HG03095 (cell line): ENCODE measurements around the gene PRDM2.
"Not testable (repeated sequence)": the region's sequence is repeated elsewhere in the genome, so short reads cannot be mapped to it uniquely, and the experiment has no call there.

Source experiments
- ATAC-seq: cut with Tn5 transposase; IDR thresholded peaks from one replicate; pipeline ENCODE4 v1.9.1; 2021; ENCODE audit warnings: moderate library complexity; ENCODE audit not compliant: unreplicated experiment

The PRDM2 gene, protein sequence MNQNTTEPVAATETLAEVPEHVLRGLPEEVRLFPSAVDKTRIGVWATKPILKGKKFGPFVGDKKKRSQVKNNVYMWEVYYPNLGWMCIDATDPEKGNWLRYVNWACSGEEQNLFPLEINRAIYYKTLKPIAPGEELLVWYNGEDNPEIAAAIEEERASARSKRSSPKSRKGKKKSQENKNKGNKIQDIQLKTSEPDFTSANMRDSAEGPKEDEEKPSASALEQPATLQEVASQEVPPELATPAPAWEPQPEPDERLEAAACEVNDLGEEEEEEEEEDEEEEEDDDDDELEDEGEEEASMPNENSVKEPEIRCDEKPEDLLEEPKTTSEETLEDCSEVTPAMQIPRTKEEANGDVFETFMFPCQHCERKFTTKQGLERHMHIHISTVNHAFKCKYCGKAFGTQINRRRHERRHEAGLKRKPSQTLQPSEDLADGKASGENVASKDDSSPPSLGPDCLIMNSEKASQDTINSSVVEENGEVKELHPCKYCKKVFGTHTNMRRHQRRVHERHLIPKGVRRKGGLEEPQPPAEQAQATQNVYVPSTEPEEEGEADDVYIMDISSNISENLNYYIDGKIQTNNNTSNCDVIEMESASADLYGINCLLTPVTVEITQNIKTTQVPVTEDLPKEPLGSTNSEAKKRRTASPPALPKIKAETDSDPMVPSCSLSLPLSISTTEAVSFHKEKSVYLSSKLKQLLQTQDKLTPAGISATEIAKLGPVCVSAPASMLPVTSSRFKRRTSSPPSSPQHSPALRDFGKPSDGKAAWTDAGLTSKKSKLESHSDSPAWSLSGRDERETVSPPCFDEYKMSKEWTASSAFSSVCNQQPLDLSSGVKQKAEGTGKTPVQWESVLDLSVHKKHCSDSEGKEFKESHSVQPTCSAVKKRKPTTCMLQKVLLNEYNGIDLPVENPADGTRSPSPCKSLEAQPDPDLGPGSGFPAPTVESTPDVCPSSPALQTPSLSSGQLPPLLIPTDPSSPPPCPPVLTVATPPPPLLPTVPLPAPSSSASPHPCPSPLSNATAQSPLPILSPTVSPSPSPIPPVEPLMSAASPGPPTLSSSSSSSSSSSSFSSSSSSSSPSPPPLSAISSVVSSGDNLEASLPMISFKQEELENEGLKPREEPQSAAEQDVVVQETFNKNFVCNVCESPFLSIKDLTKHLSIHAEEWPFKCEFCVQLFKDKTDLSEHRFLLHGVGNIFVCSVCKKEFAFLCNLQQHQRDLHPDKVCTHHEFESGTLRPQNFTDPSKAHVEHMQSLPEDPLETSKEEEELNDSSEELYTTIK (N-terminal part only)

DNA sequence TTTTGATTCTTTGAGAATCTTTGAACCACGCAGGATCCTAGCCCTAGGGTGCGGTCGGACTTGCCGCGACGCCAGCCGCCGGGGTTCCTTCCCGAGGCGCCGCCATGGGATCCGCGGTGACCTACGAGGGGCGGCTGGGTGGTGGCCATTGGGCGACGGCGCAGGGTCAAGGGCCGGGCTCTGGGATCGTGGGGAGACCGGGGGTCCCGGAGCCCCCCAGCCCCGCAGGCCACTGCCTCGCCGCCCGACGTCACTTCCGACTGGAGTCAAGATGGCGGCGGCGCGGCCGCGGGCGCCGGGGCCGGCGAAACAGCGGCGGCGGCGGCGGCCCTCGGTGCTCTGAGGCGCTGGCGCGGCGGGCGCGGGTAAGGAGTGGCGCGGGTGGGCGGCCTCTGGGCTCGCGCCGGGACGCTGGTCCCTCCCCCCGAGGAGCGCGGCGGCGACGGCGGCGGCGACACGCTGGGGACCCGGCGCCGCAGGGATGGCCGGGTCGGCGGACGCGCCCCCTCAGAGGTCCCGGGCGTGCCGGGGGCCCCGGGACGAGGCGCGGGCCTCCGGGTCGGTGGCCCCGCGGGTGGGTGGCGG is at the start of gene PRDM2:
TSS of gene PRDM2 (plus strand) at position 253 of the 585 bp plus-strand sequence. CDS start 15,418 bp downstream, outside the sequence.
- peak; percentile 39 for ATAC-seq

GRCh38 chr1:13651279-13651678 is 48.7 kb upstream of the PRDM2 start:
- no peak for ATAC-seq

DNA sequence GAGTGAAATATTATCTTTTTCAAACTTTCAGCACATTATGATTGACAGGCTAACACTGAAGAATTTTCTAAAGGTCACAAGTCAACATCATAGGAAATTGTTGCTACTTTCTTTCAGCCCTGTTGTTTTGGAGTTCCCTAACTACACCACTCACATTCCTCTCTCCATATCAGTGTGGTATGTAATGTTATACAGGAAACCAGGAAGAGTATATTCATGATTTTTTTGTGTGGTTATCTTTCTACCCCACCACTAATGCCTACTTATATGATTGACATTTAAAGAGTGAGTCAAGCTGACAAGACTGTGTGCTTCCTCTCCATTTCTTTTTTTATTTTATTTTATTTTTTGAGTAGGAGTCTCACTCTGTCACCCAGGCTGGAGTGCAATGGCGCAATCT is 47.8 kb upstream of the PRDM2 start:
- no peak for ATAC-seq

DNA sequence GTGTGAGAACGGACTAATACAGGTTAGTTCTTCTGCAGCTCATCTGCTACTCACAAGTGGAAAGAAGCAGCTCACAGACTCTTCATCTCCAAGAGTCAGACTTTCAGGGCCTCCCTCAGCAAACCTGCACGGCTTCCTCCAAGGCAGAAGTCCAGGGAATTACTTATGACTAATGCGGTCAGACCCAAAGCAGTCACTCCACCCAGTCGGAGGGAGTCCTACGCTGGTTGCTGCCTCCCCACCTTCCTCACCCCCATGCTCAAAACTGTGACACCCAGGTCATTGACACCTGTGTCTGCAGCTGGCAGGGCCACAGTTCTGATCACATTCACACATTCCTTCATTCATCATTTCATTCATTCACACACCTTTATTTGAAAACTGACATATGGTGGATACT is 38.4 kb upstream of the PRDM2 start:
- no peak for ATAC-seq

DNA sequence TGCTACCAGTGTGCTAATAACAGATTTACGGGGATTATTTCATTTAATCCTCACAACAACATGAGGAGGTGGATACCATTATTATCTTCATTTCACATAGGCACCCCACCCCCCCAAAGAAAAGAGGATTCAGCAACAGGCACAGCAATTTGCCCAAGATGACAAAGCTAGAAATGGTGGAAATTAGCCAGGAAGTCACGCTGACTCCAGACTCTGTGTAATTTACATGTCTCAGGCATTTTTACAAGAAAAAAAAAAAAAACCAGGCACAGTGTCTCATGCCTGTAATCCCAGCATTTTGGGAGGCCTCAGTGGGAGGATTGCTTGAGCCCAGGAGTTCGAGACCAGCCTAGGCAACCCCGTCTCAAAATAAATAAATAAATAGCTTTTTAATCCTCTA is 37.5 kb upstream of the PRDM2 start:
- ATAC-seq, result no peak

DNA sequence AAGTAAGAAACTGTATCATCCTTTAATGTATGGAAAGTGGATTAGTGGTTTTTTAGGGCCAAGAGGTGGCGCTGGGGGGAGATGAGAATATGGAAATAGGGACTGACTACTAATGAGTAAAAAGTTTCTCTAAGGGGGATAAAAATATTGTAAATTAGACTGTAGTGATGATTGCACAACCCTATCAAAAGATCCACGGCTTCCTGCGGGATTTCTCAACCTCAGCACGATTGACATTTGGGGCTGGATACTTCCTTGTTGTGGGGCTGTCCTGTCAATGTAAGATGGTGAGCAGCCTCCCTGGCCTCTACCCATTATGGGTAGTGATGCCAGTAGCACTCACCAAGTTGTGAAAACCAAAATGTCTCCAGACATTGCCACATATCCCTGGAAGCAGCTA is 36.0 kb upstream of the PRDM2 start:
- ATAC-seq, result no peak

GRCh38 chr1:13664451-13664850 is 35.5 kb upstream of the PRDM2 start:
- no peak for ATAC-seq

DNA sequence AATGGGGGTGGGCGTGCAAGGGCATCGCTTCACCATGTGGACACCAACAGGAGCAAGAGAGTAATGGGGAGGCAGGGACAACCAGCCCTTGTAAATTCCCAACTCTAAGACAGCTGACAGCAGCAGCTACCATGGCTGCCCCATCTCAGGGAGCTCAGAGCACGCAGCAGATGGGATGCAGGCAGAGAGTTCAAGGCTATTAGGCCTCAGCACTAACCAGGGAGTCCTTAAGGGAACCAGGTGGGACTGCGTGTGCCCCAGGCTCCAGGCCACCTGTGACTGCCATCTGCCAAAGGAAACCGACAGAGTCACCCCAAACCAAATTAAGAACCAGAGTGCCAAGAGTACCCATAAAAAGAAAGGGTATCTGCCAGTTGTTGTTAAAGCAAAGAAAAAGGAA is 33.7 kb upstream of the PRDM2 start:
- no peak for ATAC-seq

- ATAC-seq, result no peak
Measured at GRCh38 chr1:13667691-13668090, 32.3 kb upstream of the PRDM2 start.

DNA sequence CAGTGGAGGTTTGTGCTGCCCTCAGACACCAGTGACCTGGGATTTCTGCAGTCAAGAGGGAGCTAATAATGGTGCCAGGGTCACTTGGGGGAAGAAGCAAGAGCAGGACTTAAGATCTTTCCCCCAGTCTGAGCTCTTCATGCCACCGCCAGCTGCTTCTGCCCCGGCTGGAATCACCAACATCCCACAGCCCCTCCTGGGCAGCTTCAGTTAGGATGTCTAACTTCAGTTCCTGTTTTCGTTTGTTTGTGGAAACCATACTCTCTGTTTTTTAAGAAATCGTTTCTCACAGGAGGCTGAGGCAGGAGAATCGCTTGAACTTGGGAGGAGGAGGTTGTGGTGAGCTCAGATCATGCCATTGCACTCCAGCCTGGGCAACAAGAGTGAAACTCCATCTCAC is 25.6 kb upstream of the PRDM2 start:
- ATAC-seq, result no peak

GRCh38 chr1:13675151-13675651 is 24.8 kb upstream of the PRDM2 start:
- ATAC-seq, result no peak

GRCh38 chr1:13677896-13678295 is 22.1 kb upstream of the PRDM2 start:
- no peak for ATAC-seq

DNA sequence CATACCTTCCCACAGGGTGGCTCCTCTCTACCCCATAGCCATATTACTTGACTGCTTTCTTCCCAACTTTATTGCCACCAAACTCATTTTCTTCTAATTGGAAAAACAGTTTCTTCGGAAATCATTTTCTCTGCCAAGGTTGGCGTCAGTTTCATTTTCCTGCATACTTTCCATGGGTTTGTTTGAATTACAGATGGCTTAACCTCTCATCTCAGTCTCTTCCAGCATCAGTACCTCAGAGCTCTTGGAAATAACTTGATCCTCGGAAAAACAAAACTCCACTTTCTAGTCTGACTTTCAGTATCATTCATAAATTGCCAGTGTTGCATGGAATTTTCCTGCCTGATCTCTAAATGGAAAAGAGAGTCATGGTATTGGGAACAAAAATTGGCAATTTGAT is 20.3 kb upstream of the PRDM2 start:
- ATAC-seq, result no peak

- not testable (repeated sequence) for ATAC-seq
Measured at GRCh38 chr1:13680609-13681008, 19.4 kb upstream of the PRDM2 start.

GRCh38 chr1:13681921-13682320 is 18.1 kb upstream of the PRDM2 start:
- ATAC-seq, result no peak

DNA sequence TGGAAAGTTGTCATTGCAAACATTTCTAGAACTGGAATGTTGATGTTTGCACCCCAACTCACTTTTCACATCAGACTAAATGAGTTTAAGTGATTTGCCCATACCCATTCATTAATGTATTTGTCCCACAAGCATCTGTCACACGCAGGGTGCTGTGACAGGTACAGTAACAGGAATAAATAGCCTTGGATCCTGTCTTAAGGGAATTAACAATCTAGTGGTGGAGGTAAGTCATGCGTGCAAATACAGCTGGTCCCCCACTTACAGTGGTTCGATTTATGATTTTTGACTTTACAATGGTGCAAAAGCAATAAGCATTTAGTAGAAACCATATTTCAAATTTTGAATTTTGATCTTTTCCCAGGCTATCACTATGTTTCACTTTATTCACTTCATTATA is 17.5 kb upstream of the PRDM2 start:
- ATAC-seq, result no peak

GRCh38 chr1:13683206-13683605 is 16.8 kb upstream of the PRDM2 start:
- ATAC-seq, result no peak

GRCh38 chr1:13687151-13687715 is 12.8 kb upstream of the PRDM2 start:
- ATAC-seq, result no peak

GRCh38 chr1:13693094-13693493 is 6.9 kb upstream of the PRDM2 start:
- not testable (repeated sequence) for ATAC-seq
